Measurements from ENCODE around the gene SPNS2. TPM values are rescaled to one million over a fixed set of nuclear protein-coding genes. Genes with fewer than 3 reads are reported as not detected.

SPNS2 gene
- total and polyA plus RNA-seq, 2 of the 8 experiments (the other 6 are each of a cell fraction or from before 2014, with no cell fraction given) = 1.2 to 1.5 TPM

- TF ChIP-seq TBP (IDR thresholded peaks at IDR 0.05; ENCODE audit: low read depth, low read length) = no peak
Observed at GRCh38 chr17:4553669-4554068, 55.0 kb downstream of the SPNS2 start (continued).
